Fibroblast of skin of left quadriceps (primary cell): ENCODE data around the gene APCDD1.
"Not testable (repeated sequence)": the region's sequence is repeated elsewhere in the genome, so short reads cannot be mapped to it uniquely, and the experiment has no call there.

Source experiments
- DNase-seq, 2 experiments: peaks; one replicate each; pipeline ENCODE4 v3.0.0-alpha.2; 2013; ENCODE audit warnings: low read depth in 2 of 2

Gene APCDD1

DNA sequence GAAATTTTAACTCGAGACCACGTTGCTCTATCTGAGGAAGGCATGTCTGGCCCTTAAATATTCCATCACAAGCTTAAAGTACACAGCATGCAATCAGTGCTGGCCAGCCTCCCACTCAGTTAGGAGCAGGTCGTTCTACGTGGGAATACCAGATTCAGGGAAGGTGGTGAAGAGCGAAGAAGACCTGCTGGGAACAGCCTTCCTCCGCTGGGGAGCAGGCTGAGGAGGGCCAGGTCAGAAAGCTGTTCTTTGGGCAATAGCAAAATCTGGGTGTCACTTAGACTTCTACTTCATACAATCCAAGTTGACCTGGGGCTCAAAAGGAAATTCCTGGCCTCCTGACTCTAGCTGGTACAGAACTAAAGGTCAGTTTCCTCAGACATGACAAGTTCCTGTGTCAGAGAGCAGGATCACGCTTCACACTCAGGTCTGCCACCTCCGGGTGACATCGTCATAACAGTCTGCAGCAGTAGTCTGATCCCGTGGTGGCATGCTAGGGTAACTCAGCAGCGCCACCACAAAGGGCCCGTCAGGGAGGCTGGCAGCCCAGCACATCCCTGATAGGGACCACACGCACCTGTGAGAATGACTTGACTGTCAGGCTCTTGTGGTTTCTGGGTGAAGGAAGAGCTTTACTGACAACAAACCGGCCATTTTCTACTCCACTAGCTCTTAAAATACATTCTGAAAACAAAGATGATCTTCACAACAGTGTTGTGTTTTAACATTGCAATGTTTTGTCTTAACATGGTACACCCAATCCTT lies 36.1 kb downstream of the APCDD1 start:
- DNase-seq, result no peak

DNA sequence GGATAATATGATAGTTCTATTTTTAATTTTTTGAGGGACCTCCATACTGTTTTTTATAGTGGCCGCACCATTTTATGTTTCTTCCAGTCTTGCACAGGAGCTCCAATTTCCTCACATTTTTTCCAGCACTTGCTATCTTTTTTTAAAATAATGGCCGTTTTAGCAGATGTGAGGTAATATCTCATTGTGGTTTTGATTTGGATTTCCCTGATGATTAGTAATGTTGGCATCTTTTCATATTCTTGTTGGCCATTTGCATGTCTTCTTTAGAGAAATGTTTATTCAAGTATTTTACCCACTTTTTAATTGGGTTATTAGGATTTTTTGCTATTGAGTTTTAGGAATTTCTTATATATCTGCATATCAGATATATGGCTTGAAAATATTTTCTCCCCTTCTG lies 41.5 kb downstream of the APCDD1 start:
- no peak for DNase-seq

GRCh38 chr18:10497206-10497749 lies 42.8 kb downstream of the APCDD1 start:
- DNase-seq, result no peak

DNA sequence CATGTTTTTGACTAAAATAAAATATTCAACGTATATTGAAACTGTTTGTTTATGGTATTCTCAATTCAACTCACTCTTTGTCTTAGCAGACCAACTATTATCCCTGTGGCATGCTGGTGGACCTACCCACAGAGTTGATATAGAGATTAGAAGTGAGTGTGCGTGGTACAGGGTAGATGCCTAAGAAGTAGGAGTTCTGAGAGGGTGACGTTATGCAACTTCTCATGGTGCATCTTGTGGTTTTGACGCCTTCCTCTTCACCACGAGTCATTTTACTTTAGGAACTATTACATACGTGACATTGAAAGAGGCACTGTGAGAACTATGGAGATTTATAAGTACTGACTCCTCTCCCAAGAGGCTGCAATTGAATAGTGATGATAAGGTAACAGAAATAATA lies 44.8 kb downstream of the APCDD1 start:
- DNase-seq, result no peak

- DNase-seq, result no peak
Measured at GRCh38 chr18:10500038-10500437, 45.6 kb downstream of the APCDD1 start.

- DNase-seq, result no peak
Measured at GRCh38 chr18:10504723-10505122, 50.3 kb downstream of the APCDD1 start.

GRCh38 chr18:10505892-10506291 lies 51.5 kb downstream of the APCDD1 start:
- DNase-seq, result not testable (repeated sequence)

GRCh38 chr18:10508591-10508990 lies 54.2 kb downstream of the APCDD1 start:
- no peak for DNase-seq

DNA sequence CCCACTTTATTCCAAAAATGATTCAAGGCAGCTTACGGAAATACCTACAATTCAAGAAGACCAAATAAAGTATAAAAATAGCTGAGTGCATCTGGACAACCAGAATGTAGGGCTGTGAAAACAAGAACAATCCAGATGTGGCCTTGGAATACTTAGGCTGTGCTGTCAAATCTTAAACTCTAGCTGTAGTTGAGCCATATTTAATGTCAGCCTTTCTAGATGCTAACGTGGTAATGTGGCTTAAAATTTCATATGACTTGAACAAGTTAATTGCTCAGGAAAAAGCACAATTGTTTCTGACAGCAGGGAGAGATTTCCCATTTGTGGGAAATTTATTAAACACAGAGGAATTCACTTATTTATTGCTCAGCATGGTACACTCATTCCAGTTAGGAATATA lies 56.8 kb downstream of the APCDD1 start:
- no peak for DNase-seq

DNA sequence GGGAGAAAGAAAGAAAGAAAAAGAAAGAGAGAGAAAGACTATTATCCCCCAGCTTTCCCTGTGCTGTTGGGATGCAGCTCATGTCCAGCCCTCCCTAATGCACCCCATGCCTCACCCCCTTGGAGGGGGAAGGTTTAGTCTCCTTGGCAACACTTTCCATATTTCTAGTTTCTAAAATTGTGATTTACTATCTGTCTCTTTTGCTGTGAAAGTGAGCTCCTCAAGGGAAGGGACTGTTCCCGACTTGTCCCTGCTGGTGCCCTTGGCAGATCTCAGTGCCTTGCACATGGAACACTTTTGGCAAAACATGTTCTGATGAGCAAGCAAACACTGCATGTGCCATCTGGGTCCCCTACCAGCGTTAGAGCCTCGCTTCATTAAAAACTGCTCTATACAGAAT lies 59.6 kb downstream of the APCDD1 start:
- DNase-seq, result no peak

GRCh38 chr18:10514601-10515000 lies 60.2 kb downstream of the APCDD1 start:
- peak in 1 of 2 experiments; percentile 40 for DNase-seq

GRCh38 chr18:10515456-10515855 lies 61.0 kb downstream of the APCDD1 start:
- no peak for DNase-seq

DNA sequence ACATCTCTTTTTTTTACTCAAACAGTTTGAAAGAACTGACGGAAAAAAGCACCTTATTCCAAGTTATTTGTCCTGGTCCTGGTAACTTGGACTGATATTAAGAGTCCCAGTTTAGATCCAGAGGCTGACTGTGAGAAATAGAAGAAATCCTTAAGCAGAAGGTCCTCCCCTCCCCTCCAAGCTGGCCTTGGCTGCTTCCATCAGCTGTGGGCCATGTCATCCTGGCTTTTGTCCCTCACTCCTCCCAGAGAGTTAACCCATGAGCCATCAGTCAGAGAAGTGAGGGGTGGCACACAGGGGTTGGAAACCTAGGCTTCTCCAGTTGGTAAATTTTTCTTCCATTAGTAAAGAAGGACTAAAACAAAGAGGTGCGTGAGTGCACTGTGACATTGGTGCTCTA lies 61.6 kb downstream of the APCDD1 start:
- DNase-seq, result no peak

DNA sequence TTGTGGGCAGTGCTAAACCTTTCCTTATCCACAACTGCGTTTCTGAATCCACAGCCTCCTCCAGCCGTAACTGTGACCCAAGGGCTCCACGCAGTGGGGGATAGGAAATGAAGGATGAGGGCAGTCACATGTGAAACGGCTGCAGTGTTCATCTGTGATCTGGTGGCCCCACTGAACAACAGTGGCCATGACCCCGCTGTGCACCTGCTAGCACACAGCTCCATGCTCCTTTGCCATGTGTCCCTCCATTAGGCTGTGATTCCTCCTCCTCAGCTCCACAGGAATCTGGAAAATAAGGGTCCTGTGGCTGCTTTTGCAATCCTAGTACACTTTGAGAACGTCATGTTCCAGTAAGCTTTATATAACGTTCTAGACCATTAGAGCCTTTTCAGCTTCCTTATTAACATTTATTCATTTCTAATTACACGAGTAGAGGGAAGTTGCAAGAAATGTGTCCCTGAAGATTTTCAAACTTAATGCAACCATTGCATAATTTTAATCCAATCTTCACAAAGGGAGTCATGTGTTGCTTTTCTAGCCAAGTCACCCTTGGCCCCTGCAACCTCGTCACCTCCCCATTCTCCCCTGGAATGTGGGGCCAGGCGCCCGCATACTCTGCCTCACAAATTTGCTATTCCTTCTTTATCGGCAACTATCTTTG lies 64.3 kb downstream of the APCDD1 start:
- no peak for DNase-seq

- peak; percentile 46 to 47 for DNase-seq
Measured at GRCh38 chr18:10519366-10519765, 64.9 kb downstream of the APCDD1 start.

- DNase-seq, result peak; percentile 92 to 93
Measured at GRCh38 chr18:10519999-10520935, 65.8 kb downstream of the APCDD1 start.

DNA sequence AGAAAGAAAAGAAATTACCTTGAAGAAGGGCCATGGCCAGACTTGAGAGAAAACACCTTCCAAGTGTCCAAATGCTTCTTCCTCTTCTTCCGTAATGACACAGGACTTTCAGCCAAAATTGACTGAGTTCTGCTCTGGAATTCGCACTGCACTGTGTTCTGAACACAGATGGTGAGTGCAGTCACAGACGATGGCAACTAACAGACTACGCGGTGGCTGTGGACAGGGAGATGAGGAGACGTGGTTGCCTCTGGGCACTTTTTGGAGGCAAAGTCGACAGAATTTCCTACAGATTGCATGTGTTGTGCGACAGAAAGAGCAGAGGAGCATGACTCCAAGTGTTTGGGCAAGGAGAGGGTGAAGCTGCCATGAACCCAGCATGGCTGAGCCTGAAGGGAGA lies 67.1 kb downstream of the APCDD1 start:
- DNase-seq, result no peak

- no peak for DNase-seq
Measured at GRCh38 chr18:10522574-10522973, 68.1 kb downstream of the APCDD1 start.

- DNase-seq, result no peak
Measured at GRCh38 chr18:10523544-10523943, 69.1 kb downstream of the APCDD1 start.

DNA sequence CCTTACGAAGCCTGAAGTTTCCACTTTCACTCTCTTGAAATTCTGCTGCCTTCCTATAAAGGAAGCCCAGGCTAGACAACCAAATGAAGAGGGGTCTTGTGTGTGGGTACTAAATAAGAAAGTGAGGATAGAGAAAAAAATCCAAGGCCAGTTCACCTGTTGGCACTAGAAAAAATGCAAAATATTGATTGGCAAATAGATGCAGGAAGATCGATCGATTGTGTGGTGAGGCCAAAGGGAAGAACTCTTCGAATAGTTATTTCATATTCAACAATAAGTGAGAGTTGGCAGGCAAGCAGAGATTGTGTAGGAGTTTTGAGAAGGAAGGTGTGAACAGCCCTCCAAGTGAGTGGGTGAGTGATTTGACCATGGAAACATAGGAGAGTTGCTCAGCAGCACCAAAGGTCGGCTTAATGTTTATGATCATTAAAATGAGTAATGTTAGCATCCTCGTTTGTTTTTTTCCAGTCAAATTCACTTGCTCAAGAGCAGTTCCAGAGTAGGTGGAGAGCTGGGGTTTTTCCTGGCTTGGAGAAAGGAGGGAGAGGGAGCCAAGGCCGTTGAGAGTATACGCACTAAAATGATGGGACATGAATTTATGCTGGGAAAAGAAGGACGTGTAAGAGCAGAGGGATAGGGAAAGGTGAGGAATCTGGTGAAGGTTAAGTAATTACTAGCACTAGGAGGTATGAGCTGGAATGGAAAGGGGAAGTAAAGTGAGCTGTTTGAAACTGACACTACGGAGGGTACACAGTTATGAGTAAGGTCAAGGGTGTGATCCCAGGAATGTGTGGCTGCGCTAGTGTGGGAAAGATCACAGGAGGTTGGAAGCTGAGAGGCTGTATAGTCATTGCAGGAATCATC lies 70.3 kb downstream of the APCDD1 start:
- DNase-seq, result no peak

- DNase-seq, result no peak
Measured at GRCh38 chr18:10525371-10525691, 70.9 kb downstream of the APCDD1 start.
